HEK293T (cell line): ENCODE measurements around the gene AGBL4.

Experiments
- CTCF ChIA-PET: fragments of 350-600 bp; formaldehyde crosslinking; extraction: SDS; loops from one replicate; lab custom pipeline; 2021; ENCODE audit warnings: antibody characterized with exemption, inconsistent platforms; lab: Yijun Ruan, JAX
- POLR2A ChIA-PET: fragments of 350-600 bp; formaldehyde crosslinking; extraction: SDS; loops from one replicate; lab custom pipeline; 2020; ENCODE audit warnings: antibody characterized with exemption, inconsistent platforms; lab: Yijun Ruan, JAX
- DNase-seq: peaks from one replicate; pipeline ENCODE4 v3.0.0; 2012; ENCODE audit warnings: mixed read lengths; ENCODE audit errors: extremely low spot score
- ARNT ChIP-seq: fragments of 450-650 bp; IDR thresholded peaks from 2 replicates; pipeline ENCODE4 v1.6.1; 2017; ENCODE audit warnings: mild to moderate bottlenecking
- BHLHE40 ChIP-seq: fragments of 450-650 bp; IDR thresholded peaks from 2 replicates; pipeline ENCODE4 v1.6.1; 2016; ENCODE audit warnings: mild to moderate bottlenecking, moderate library complexity, borderline replicate concordance
- CTBP1 ChIP-seq: fragments of 450-650 bp; IDR thresholded peaks from 2 replicates; pipeline ENCODE4 v1.6.1; 2016; ENCODE audit warnings: borderline replicate concordance
- ELF4 ChIP-seq: fragments of 450-650 bp; IDR thresholded peaks from 2 replicates; pipeline ENCODE4 v1.6.1; 2017; ENCODE audit warnings: antibody characterized with exemption
- FOXA1 ChIP-seq: fragments of 450-650 bp; IDR thresholded peaks from 2 replicates; pipeline ENCODE4 v1.6.1; 2016; ENCODE audit warnings: mild to moderate bottlenecking
- FOXK2 ChIP-seq: fragments of 450-650 bp; IDR thresholded peaks from 2 replicates; pipeline ENCODE4 v1.6.1; 2016; ENCODE audit warnings: mild to moderate bottlenecking
- FOXM1 ChIP-seq: fragments of 450-650 bp; IDR thresholded peaks from 2 replicates; pipeline ENCODE4 v1.6.1; 2017; ENCODE audit warnings: mild to moderate bottlenecking, borderline replicate concordance
- HDGF ChIP-seq: fragments of 450-650 bp; IDR thresholded peaks from 2 replicates; pipeline ENCODE4 v1.6.1; 2017; ENCODE audit warnings: antibody characterized with exemption, borderline replicate concordance
- L3MBTL2 ChIP-seq: fragments of 450-650 bp; conservative IDR thresholded peaks from 2 replicates; pipeline ENCODE4 v1.6.1; 2016; ENCODE audit warnings: mild to moderate bottlenecking
- LEF1 ChIP-seq: fragments of 450-650 bp; IDR thresholded peaks from 2 replicates; pipeline ENCODE4 v1.6.1; 2017; ENCODE audit warnings: mild to moderate bottlenecking, borderline replicate concordance
- NFRKB ChIP-seq: fragments of 450-650 bp; IDR thresholded peaks from 2 replicates; pipeline ENCODE4 v1.6.1; 2016; ENCODE audit warnings: mild to moderate bottlenecking, moderate library complexity
- PKNOX1 ChIP-seq: fragments of 450-650 bp; IDR thresholded peaks from 2 replicates; pipeline ENCODE4 v1.6.1; 2016
- SP1 ChIP-seq: fragments of 450-650 bp; IDR thresholded peaks from 2 replicates; pipeline ENCODE4 v1.6.1; 2017
- SUZ12 ChIP-seq: fragments of 450-650 bp; IDR thresholded peaks from 2 replicates; pipeline ENCODE4 v1.6.1; 2016; ENCODE audit warnings: mild to moderate bottlenecking
- TARDBP ChIP-seq: fragments of 450-650 bp; IDR thresholded peaks from 2 replicates; pipeline ENCODE4 v1.6.1; 2016
- ZNF384 ChIP-seq: fragments of 450-650 bp; IDR thresholded peaks from 2 replicates; pipeline ENCODE4 v1.6.1; 2016

Gene AGBL4

GRCh38 chr1:49552101-49552500, 471.7 kb downstream of the AGBL4 start:
- POLR2A ChIA-PET, result no interaction called here
- CTCF ChIA-PET, result no interaction called here
- TF ChIP-seq FOXM1 (no peak), CTBP1 (no peak), HDGF (no peak), LEF1 (no peak), BHLHE40 (no peak), L3MBTL2 (no peak), TARDBP (no peak), ZNF384 (no peak), PKNOX1 (no peak), ELF4 (no peak), SUZ12 (no peak), ARNT (no peak), FOXA1 (no peak), SP1 (no peak), NFRKB (no peak), FOXK2 (no peak)
- no peak for DNase-seq

- CTCF ChIA-PET, result no interaction called here
- no peak for TF ChIP-seq ELF4
- TF ChIP-seq CTBP1, result no peak
- TF ChIP-seq BHLHE40, result no peak
- TF ChIP-seq FOXM1, result no peak
- no peak for TF ChIP-seq ARNT
- TF ChIP-seq SUZ12, result no peak
- TF ChIP-seq TARDBP, result no peak
- no peak for TF ChIP-seq NFRKB
- no peak for TF ChIP-seq SP1
- POLR2A ChIA-PET, result no interaction called here
- DNase-seq, result no peak
Observed at GRCh38 chr1:49544615-49545014, 479.1 kb downstream of the AGBL4 start.

GRCh38 chr1:49541096-49541752, 482.5 kb downstream of the AGBL4 start:
- ChIA-PET CTCF (no interaction called here), POLR2A (no interaction called here)
- DNase-seq, result no peak
- TF ChIP-seq FOXM1, result no peak
- TF ChIP-seq SUZ12, result no peak
- no peak for TF ChIP-seq CTBP1
- no peak for TF ChIP-seq ZNF384
- TF ChIP-seq ELF4, result no peak
- no peak for TF ChIP-seq BHLHE40

- ChIA-PET POLR2A (no interaction called here), CTCF (no interaction called here)
- no peak for DNase-seq
- TF ChIP-seq LEF1 (no peak), CTBP1 (no peak), BHLHE40 (no peak), FOXM1 (no peak), ZNF384 (no peak), SUZ12 (no peak), HDGF (no peak), FOXA1 (no peak), PKNOX1 (no peak), ELF4 (no peak), NFRKB (no peak), FOXK2 (no peak), L3MBTL2 (no peak), SP1 (no peak), ARNT (no peak), TARDBP (no peak)
Observed at GRCh38 chr1:49527606-49528305, 496.0 kb downstream of the AGBL4 start.

GRCh38 chr1:49526672-49527071, 497.1 kb downstream of the AGBL4 start:
- CTCF ChIA-PET, result no interaction called here
- DNase-seq, result no peak
- POLR2A ChIA-PET, result no interaction called here
- TF ChIP-seq FOXA1 (no peak), PKNOX1 (no peak), ARNT (no peak)

- CTCF ChIA-PET, result no interaction called here
- POLR2A ChIA-PET, result no interaction called here
- no peak for DNase-seq
- TF ChIP-seq HDGF, result no peak
- TF ChIP-seq PKNOX1, result no peak
- TF ChIP-seq SP1, result no peak
- no peak for TF ChIP-seq SUZ12
- no peak for TF ChIP-seq ELF4
- TF ChIP-seq LEF1, result no peak
- TF ChIP-seq CTBP1, result no peak
- TF ChIP-seq BHLHE40, result no peak
- TF ChIP-seq FOXM1, result no peak
- TF ChIP-seq FOXA1, result no peak
- TF ChIP-seq L3MBTL2, result no peak
- TF ChIP-seq ARNT, result no peak
- TF ChIP-seq ZNF384, result no peak
- TF ChIP-seq TARDBP, result no peak
- no peak for TF ChIP-seq FOXK2
- no peak for TF ChIP-seq NFRKB
Observed at GRCh38 chr1:49523764-49524163, 500.0 kb downstream of the AGBL4 start.
